Astrocyte of the spinal cord (primary cell): Measurements from ENCODE around the gene POMP.
"Not testable (repeated sequence)": the region's sequence is repeated elsewhere in the genome, so short reads cannot be mapped to it uniquely, and the experiment has no call there.

Source experiments
- DNase-seq: peaks from one replicate; pipeline ENCODE4 v3.0.0; 2011; ENCODE audit warnings: low read depth, low spot score
- H3K4me3 ChIP-seq: 2 replicates; pipeline ENCODE4 v1.5.1; 2011; ENCODE audit warnings: low read depth, mild to moderate bottlenecking, low read length, moderate library complexity
- in situ Hi-C: cut with HindIII; loops from 2 replicates; pipeline ENCODE4 v1.10.0; 2017; ENCODE audit warnings: low sequenced_read_pairs
- TF ChIP-seq, protein P1 (sequence below): IDR thresholded peaks from 2 replicates; pipeline ENCODE4 v1.5.1; 2012; ENCODE audit warnings: low read depth, mild to moderate bottlenecking, low read length, inconsistent platforms

The POMP gene

GRCh38 chr13:28684257-28684656 lies 25.3 kb downstream of the POMP start:
- TF ChIP-seq, protein P1, sequence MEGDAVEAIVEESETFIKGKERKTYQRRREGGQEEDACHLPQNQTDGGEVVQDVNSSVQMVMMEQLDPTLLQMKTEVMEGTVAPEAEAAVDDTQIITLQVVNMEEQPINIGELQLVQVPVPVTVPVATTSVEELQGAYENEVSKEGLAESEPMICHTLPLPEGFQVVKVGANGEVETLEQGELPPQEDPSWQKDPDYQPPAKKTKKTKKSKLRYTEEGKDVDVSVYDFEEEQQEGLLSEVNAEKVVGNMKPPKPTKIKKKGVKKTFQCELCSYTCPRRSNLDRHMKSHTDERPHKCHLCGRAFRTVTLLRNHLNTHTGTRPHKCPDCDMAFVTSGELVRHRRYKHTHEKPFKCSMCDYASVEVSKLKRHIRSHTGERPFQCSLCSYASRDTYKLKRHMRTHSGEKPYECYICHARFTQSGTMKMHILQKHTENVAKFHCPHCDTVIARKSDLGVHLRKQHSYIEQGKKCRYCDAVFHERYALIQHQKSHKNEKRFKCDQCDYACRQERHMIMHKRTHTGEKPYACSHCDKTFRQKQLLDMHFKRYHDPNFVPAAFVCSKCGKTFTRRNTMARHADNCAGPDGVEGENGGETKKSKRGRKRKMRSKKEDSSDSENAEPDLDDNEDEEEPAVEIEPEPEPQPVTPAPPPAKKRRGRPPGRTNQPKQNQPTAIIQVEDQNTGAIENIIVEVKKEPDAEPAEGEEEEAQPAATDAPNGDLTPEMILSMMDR: no peak
- in situ Hi-C loops: no loop called here
- DNase-seq: no peak
- H3K4me3 ChIP-seq: no peak overlapping the region

DNA sequence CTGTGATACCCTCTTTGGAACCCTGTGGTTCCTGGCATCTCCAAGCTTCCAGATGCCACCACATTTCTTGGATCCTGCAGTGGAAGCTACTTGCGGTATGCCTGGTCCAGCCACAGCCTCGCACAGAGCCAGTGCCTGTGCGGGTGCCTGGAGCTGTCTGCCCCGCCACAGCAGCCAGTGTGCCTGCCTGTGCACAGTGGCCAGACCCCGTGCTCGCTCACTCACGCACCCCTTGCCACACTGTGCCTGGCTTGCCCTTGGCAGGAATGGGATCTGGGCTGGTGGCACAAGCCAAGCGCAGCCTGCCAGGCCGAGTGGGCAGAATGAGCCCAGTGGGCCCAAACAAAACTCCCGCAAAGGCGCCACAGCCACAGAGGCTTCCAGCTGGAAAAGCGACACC lies 26.2 kb downstream of the POMP start:
- in situ Hi-C loops: no loop called here
- TF ChIP-seq, protein P1: no peak
- H3K4me3 ChIP-seq: no peak overlapping the region
- no peak for DNase-seq

GRCh38 chr13:28685892-28686291 lies 27.0 kb downstream of the POMP start:
- DNase-seq: no peak
- no peak overlapping the region for H3K4me3 ChIP-seq
- TF ChIP-seq, protein P1: no peak
- in situ Hi-C loops: no loop called here

- in situ Hi-C loops, H3K4me3 ChIP-seq: not testable (repeated sequence)
- peak; percentile 35 for DNase-seq
These were observed 34.9 kb downstream of the POMP start for GRCh38 chr13:28693605-28694491.

- no peak overlapping the region for H3K4me3 ChIP-seq
- TF ChIP-seq, protein P1: no peak
- no peak for DNase-seq
- in situ Hi-C loops: no loop called here
These were observed 38.5 kb downstream of the POMP start for GRCh38 chr13:28697441-28697840.

- H3K4me3 ChIP-seq: no peak overlapping the region
- in situ Hi-C loops: no loop called here
- TF ChIP-seq, protein P1: no peak
- no peak for DNase-seq
These were observed 40.3 kb downstream of the POMP start for GRCh38 chr13:28699246-28699645.

- in situ Hi-C loops: no loop called here
- DNase-seq: no peak
- H3K4me3 ChIP-seq: no peak overlapping the region
- TF ChIP-seq, protein P1: no peak
These were observed 45.4 kb downstream of the POMP start for GRCh38 chr13:28704282-28704681.
